WTC11 (cell line): ENCODE results near the gene IFT20.

Experiments used
- TEAD4 ChIP-seq: sonication (generic); formaldehyde crosslinking; IDR thresholded peaks from 2 replicates; pipeline ENCODE4 v1.8.0; 2022; ENCODE audit warnings: mild to moderate bottlenecking, missing genetic modification reagents
- TF ChIP-seq, protein P1 (sequence below): fragments of 200-600 bp; IDR thresholded peaks from 2 replicates; pipeline ENCODE4 v1.8.0; 2022; ENCODE audit warnings: antibody characterized with exemption
- TF ChIP-seq, protein P2 (sequence below): fragments of 250-450 bp; sonication (Bioruptor Pico); IDR thresholded peaks from 2 replicates; pipeline ENCODE4 v2.1.2; 2022; ENCODE audit warnings: mild to moderate bottlenecking, moderate library complexity

DNA sequence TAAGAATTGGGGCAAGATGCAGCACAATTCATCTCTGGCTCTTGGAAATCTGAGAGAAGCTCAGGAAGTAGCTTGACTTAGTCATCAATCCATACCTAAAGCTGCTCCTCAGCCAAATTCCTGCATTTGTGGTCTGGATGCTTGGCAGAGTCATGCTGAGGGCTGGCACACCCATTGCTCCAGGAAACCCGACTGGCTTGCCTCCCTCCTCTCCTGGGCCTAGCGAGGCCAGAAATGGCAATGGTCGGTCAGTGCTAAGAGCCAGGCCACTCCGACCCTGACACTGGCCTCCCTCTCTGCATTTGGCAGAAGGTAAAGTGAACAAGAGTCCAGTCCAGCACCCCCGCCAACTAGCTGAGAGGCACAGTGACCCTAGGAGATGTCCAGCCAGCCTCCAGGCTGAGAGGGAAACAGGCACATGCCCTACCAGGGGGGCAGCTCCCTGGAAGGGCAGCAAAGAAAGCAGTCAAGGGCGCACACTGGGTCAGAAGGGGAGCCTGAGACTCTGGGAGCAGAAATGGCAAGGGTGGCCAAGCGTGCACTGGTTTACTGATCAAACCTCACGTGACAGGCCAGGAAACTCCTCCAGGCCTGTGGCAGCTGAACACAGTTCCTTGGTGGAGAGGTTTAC lies 12.1 kb upstream of the IFT20 start:
- TF ChIP-seq, protein P1, sequence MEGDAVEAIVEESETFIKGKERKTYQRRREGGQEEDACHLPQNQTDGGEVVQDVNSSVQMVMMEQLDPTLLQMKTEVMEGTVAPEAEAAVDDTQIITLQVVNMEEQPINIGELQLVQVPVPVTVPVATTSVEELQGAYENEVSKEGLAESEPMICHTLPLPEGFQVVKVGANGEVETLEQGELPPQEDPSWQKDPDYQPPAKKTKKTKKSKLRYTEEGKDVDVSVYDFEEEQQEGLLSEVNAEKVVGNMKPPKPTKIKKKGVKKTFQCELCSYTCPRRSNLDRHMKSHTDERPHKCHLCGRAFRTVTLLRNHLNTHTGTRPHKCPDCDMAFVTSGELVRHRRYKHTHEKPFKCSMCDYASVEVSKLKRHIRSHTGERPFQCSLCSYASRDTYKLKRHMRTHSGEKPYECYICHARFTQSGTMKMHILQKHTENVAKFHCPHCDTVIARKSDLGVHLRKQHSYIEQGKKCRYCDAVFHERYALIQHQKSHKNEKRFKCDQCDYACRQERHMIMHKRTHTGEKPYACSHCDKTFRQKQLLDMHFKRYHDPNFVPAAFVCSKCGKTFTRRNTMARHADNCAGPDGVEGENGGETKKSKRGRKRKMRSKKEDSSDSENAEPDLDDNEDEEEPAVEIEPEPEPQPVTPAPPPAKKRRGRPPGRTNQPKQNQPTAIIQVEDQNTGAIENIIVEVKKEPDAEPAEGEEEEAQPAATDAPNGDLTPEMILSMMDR = no peak
- no peak for TF ChIP-seq TEAD4 (CRISPR knock-in tag)
- TF ChIP-seq, protein P2, sequence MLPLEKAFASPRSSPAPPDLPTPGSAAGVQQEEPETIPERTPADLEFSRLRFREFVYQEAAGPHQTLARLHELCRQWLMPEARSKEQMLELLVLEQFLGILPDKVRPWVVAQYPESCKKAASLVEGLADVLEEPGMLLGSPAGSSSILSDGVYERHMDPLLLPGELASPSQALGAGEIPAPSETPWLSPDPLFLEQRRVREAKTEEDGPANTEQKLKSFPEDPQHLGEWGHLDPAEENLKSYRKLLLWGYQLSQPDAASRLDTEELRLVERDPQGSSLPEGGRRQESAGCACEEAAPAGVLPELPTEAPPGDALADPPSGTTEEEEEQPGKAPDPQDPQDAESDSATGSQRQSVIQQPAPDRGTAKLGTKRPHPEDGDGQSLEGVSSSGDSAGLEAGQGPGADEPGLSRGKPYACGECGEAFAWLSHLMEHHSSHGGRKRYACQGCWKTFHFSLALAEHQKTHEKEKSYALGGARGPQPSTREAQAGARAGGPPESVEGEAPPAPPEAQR = no peak
